GM18499 (cell line): ENCODE measurements around the gene MYLK.

Experiments used
- ATAC-seq: cut with Tn5 transposase; IDR thresholded peaks from one replicate; pipeline ENCODE4 v1.9.1; 2021; ENCODE audit warnings: moderate number of reproducible peaks; ENCODE audit not compliant: insufficient read depth, unreplicated experiment

The MYLK gene

GRCh38 chr3:123831420-123831819, 52.7 kb downstream of the MYLK start:
- no peak for ATAC-seq

GRCh38 chr3:123821920-123822319, 62.2 kb downstream of the MYLK start:
- ATAC-seq, result no peak

GRCh38 chr3:123819949-123820348, 64.2 kb downstream of the MYLK start:
- ATAC-seq, result no peak

GRCh38 chr3:123818921-123819429, 65.2 kb downstream of the MYLK start:
- ATAC-seq, result no peak

GRCh38 chr3:123818324-123818920, 65.7 kb downstream of the MYLK start:
- ATAC-seq, result no peak

- no peak for ATAC-seq
Measured at GRCh38 chr3:123817413-123817812, 66.7 kb downstream of the MYLK start.

GRCh38 chr3:123816673-123817207, 67.4 kb downstream of the MYLK start:
- no peak for ATAC-seq

- no peak for ATAC-seq
Measured at GRCh38 chr3:123815981-123816380, 68.2 kb downstream of the MYLK start.

GRCh38 chr3:123813876-123814275, 70.3 kb downstream of the MYLK start:
- ATAC-seq, result no peak

- ATAC-seq, result no peak
Measured at GRCh38 chr3:123809597-123809996, 74.5 kb downstream of the MYLK start.

GRCh38 chr3:123808812-123809211, 75.3 kb downstream of the MYLK start:
- ATAC-seq, result no peak

- ATAC-seq, result no peak
Measured at GRCh38 chr3:123807820-123808219, 76.3 kb downstream of the MYLK start.

- ATAC-seq, result no peak
Measured at GRCh38 chr3:123805504-123805903, 78.6 kb downstream of the MYLK start.

GRCh38 chr3:123805101-123805500, 79.0 kb downstream of the MYLK start:
- no peak for ATAC-seq

- ATAC-seq, result no peak
Measured at GRCh38 chr3:123804676-123805075, 79.5 kb downstream of the MYLK start.

- ATAC-seq, result no peak
Measured at GRCh38 chr3:123803521-123803920, 80.6 kb downstream of the MYLK start.

GRCh38 chr3:123802007-123802625, 82.0 kb downstream of the MYLK start:
- ATAC-seq, result no peak

GRCh38 chr3:123801474-123801873, 82.7 kb downstream of the MYLK start:
- ATAC-seq, result no peak

- no peak for ATAC-seq
Measured at GRCh38 chr3:123800362-123800682, 83.8 kb downstream of the MYLK start.

GRCh38 chr3:123799544-123800361, 84.4 kb downstream of the MYLK start:
- no peak for ATAC-seq

- no peak for ATAC-seq
Measured at GRCh38 chr3:123798550-123798949, 85.6 kb downstream of the MYLK start.
